HepG2 (cell line): ENCODE results near the gene TBC1D20. TPM values are rescaled to one million over a fixed set of nuclear protein-coding genes. Genes with fewer than 3 reads are reported as not detected.

ENCODE experiments used
- CAMTA2 ChIP-seq: sonication (generic); formaldehyde crosslinking; IDR thresholded peaks from 2 replicates; pipeline ENCODE4 v1.4.0; 2020; ENCODE audit warnings: mild to moderate bottlenecking, missing genetic modification reagents, borderline replicate concordance
- CBX1 ChIP-seq: IDR thresholded peaks from one replicate; pipeline ENCODE4 v1.6.1; 2016; ENCODE audit warnings: antibody characterized with exemption, low read depth
- NCOA5 ChIP-seq: sonication (generic); formaldehyde crosslinking; IDR thresholded peaks from 2 replicates; pipeline ENCODE4 v1.4.0; 2020; ENCODE audit warnings: missing genetic modification reagents
- TFE3 ChIP-seq: IDR thresholded peaks from 2 replicates; pipeline ENCODE4 v1.6.1; 2016
- YY1 ChIP-seq: IDR thresholded peaks from 2 replicates; pipeline ENCODE4 v1.6.1; 2011; ENCODE audit warnings: low read length, low read depth, moderate library complexity, mild to moderate bottlenecking; ENCODE audit not compliant: insufficient read depth, insufficient replicate concordance
- ZFP90 ChIP-seq: sonication (generic); formaldehyde crosslinking; IDR thresholded peaks from 2 replicates; pipeline ENCODE4 v1.8.0; 2022; ENCODE audit warnings: missing genetic modification reagents, mild to moderate bottlenecking, inconsistent platforms, borderline replicate concordance
- ZMAT3 ChIP-seq: sonication (generic); formaldehyde crosslinking; conservative IDR thresholded peaks from 2 replicates; pipeline ENCODE4 v1.7.0; 2021; ENCODE audit warnings: missing genetic modification reagents
- ZNF136 ChIP-seq: sonication (generic); formaldehyde crosslinking; IDR thresholded peaks from 2 replicates; pipeline ENCODE4 v1.8.1; 2022; ENCODE audit warnings: low read depth, mild to moderate bottlenecking, moderate library complexity, missing genetic modification reagents
- ZNF180 ChIP-seq: sonication (generic); formaldehyde crosslinking; IDR thresholded peaks from 2 replicates; pipeline ENCODE4 v1.4.0; 2020; ENCODE audit warnings: low read depth, missing genetic modification reagents, borderline replicate concordance
- ZNF577 ChIP-seq: sonication (generic); formaldehyde crosslinking; IDR thresholded peaks from 2 replicates; pipeline ENCODE4 v1.4.0; 2020; ENCODE audit warnings: mild to moderate bottlenecking, low read depth, missing genetic modification reagents, borderline replicate concordance
- polyA plus RNA-seq, 8 experiments: library from polyadenylated mRNA; depleted of rRNA in 3 of 8; stranded (reverse) in 7 of 8; unstranded in 1 of 8; fragments of >200 nt; fragmentation: Illumina TruSeq in 4 of 8; extraction: Trizol in 4 of 8; gene quantifications; 2 replicates each; pipeline versions ENCODE4 v1.2.1 to v1.2.3, GENCODE V29; 2011 to 2016; ENCODE audit warnings: low read depth in 4 of 8, missing spikeins in 1 of 8, mixed read lengths in 1 of 8; ENCODE audit not compliant: insufficient read depth in 1 of 8
- total RNA-seq, 5 experiments: library from RNA; depleted of rRNA; stranded (reverse); fragments of >200 nt; fragmentation: Illumina TruSeq; extraction: Trizol; gene quantifications; 2 replicates each; pipeline ENCODE4 v1.2.3, GENCODE V29; 2016; ENCODE audit warnings: low read depth in 1 of 5
- TF ChIP-seq, protein P1 (sequence below): sonication (generic); formaldehyde crosslinking; IDR thresholded peaks from 2 replicates; pipeline ENCODE4 v1.8.1; 2022; ENCODE audit warnings: mild to moderate bottlenecking, missing genetic modification reagents
- TF ChIP-seq, protein P2 (sequence below): sonication (generic); formaldehyde crosslinking; IDR thresholded peaks from 2 replicates; pipeline ENCODE4 v1.8.1; 2023; ENCODE audit warnings: mild to moderate bottlenecking, moderate library complexity, missing genetic modification reagents
- TF ChIP-seq, protein P3 (sequence below): sonication (generic); formaldehyde crosslinking; IDR thresholded peaks from 2 replicates; pipeline ENCODE4 v1.4.0; 2020; ENCODE audit warnings: missing genetic modification reagents
- TF ChIP-seq, protein P4 (sequence below): sonication (generic); formaldehyde crosslinking; IDR thresholded peaks from 2 replicates; pipeline ENCODE4 v1.4.0; 2020; ENCODE audit warnings: missing genetic modification reagents, borderline replicate concordance
- TF ChIP-seq, protein P5 (sequence below): sonication (generic); formaldehyde crosslinking; IDR thresholded peaks from 2 replicates; pipeline ENCODE4 v1.4.0; 2020; ENCODE audit warnings: mild to moderate bottlenecking, low read depth, missing genetic modification reagents

Gene TBC1D20
- total and polyA plus RNA-seq, 2 of the 13 experiments (the other 11 are each of a cell fraction or from before 2014, with no cell fraction given) = 36.6 to 47.1 TPM

DNA sequence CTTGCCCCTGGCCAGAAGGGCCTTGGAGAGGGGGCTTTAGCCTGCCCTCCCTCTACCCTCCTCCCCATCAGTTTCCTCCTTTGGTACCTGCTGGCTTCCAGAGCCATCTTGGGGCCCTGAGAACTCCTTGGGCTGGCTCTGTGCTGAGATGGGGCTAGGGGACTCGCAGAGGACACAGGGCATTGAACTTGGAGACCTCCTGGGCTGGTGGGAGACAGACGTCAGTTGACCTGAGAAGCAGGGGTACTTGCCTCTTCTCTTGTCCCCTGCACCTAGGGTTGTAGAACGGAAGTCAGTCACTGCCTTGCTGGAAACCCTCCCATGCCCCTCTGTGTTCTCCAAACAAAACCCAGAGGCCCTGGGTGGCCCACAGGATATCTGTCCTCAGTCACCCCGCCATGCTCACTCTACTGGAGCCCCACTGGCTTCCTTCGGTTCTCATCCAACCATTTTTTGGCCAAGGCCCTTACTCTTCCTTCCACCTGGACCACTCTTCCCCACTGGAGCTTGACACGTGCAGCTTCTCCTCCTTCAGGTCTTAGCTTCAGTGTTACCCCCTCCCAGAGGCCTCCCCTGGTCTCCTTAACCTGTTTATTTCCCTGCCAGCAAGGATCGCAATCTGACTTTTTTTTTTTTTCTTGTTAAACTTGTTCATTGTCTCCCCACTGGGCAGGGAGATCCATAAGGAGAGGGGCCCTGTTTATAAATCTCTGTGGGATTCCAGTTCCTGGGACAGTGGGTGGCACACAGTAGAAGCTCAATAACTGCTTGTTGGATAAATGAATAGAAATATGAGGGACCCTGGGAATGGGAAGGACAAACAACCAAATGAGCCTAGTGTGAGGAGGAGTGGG is 53.3 kb downstream of the TBC1D20 start (continued):
- TF ChIP-seq NCOA5 (CRISPR knock-in tag) (no peak), TFE3 (CRISPR knock-in tag) (no peak), ZFP90 (CRISPR knock-in tag) (no peak; the same call in 1 of the 2 replicates), CBX1 (no peak), YY1 (peak; percentile 36), ZMAT3 (CRISPR knock-in tag) (no peak), CAMTA2 (CRISPR knock-in tag) (no peak), ZNF136 (CRISPR knock-in tag) (no peak; the same call in 1 of the 2 replicates), ZNF180 (0 out of 2 replicates have a peak, but pooled peaks have one; percentile 6), ZNF577 (CRISPR knock-in tag) (0 out of 2 replicates have a peak, but pooled peaks have one; percentile 74)
- TF ChIP-seq, protein P1, sequence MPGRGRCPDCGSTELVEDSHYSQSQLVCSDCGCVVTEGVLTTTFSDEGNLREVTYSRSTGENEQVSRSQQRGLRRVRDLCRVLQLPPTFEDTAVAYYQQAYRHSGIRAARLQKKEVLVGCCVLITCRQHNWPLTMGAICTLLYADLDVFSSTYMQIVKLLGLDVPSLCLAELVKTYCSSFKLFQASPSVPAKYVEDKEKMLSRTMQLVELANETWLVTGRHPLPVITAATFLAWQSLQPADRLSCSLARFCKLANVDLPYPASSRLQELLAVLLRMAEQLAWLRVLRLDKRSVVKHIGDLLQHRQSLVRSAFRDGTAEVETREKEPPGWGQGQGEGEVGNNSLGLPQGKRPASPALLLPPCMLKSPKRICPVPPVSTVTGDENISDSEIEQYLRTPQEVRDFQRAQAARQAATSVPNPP (CRISPR knock-in tag) = no peak
- TF ChIP-seq, protein P2, sequence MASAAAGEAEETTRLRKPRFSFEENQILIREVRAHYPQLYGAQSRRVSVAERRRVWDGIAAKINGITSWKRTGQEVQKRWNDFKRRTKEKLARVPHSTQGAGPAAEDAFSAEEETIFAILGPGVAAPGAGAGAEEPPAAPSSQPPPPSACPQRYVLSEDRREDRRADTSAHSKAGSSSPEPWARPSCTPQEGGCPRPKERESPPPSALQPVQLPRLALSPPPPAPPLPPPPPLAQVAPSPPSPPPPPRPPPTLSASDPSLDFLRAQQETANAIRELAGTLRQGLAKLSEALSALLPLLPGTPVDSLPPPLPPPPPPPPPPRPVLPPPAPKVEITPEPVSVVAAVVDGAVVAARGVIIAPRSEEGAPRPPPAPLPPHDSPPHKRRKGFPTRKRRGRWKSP = no peak
- TF ChIP-seq, protein P3, sequence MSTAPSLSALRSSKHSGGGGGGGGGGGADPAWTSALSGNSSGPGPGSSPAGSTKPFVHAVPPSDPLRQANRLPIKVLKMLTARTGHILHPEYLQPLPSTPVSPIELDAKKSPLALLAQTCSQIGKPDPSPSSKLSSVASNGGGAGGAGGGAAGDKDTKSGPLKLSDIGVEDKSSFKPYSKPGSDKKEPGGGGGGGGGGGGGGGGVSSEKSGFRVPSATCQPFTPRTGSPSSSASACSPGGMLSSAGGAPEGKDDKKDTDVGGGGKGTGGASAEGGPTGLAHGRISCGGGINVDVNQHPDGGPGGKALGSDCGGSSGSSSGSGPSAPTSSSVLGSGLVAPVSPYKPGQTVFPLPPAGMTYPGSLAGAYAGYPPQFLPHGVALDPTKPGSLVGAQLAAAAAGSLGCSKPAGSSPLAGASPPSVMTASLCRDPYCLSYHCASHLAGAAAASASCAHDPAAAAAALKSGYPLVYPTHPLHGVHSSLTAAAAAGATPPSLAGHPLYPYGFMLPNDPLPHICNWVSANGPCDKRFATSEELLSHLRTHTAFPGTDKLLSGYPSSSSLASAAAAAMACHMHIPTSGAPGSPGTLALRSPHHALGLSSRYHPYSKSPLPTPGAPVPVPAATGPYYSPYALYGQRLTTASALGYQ (CRISPR knock-in tag) = 0 out of 2 replicates have a peak, but pooled peaks have one; percentile 7
- TF ChIP-seq, protein P4, sequence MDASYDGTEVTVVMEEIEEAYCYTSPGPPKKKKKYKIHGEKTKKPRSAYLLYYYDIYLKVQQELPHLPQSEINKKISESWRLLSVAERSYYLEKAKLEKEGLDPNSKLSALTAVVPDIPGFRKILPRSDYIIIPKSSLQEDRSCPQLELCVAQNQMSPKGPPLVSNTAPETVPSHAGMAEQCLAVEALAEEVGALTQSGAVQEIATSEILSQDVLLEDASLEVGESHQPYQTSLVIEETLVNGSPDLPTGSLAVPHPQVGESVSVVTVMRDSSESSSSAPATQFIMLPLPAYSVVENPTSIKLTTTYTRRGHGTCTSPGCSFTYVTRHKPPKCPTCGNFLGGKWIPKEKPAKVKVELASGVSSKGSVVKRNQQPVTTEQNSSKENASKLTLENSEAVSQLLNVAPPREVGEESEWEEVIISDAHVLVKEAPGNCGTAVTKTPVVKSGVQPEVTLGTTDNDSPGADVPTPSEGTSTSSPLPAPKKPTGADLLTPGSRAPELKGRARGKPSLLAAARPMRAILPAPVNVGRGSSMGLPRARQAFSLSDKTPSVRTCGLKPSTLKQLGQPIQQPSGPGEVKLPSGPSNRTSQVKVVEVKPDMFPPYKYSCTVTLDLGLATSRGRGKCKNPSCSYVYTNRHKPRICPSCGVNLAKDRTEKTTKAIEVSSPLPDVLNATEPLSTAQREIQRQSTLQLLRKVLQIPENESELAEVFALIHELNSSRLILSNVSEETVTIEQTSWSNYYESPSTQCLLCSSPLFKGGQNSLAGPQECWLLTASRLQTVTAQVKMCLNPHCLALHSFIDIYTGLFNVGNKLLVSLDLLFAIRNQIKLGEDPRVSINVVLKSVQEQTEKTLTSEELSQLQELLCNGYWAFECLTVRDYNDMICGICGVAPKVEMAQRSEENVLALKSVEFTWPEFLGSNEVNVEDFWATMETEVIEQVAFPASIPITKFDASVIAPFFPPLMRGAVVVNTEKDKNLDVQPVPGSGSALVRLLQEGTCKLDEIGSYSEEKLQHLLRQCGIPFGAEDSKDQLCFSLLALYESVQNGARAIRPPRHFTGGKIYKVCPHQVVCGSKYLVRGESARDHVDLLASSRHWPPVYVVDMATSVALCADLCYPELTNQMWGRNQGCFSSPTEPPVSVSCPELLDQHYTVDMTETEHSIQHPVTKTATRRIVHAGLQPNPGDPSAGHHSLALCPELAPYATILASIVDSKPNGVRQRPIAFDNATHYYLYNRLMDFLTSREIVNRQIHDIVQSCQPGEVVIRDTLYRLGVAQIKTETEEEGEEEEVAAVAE (CRISPR knock-in tag) = peak; percentile 8; the same call in 1 of the 2 replicates
- TF ChIP-seq, protein P5, sequence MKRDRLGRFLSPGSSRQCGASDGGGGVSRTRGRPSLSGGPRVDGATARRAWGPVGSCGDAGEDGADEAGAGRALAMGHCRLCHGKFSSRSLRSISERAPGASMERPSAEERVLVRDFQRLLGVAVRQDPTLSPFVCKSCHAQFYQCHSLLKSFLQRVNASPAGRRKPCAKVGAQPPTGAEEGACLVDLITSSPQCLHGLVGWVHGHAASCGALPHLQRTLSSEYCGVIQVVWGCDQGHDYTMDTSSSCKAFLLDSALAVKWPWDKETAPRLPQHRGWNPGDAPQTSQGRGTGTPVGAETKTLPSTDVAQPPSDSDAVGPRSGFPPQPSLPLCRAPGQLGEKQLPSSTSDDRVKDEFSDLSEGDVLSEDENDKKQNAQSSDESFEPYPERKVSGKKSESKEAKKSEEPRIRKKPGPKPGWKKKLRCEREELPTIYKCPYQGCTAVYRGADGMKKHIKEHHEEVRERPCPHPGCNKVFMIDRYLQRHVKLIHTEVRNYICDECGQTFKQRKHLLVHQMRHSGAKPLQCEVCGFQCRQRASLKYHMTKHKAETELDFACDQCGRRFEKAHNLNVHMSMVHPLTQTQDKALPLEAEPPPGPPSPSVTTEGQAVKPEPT (CRISPR knock-in tag) = 0 out of 2 replicates have a peak, but pooled peaks have one; percentile 9
